ENCODE measurements around the gene BICD1.
A peak's percentile ranks its signal among the peaks of the same experiment; 100 is the strongest.

BICD1 gene

DNA sequence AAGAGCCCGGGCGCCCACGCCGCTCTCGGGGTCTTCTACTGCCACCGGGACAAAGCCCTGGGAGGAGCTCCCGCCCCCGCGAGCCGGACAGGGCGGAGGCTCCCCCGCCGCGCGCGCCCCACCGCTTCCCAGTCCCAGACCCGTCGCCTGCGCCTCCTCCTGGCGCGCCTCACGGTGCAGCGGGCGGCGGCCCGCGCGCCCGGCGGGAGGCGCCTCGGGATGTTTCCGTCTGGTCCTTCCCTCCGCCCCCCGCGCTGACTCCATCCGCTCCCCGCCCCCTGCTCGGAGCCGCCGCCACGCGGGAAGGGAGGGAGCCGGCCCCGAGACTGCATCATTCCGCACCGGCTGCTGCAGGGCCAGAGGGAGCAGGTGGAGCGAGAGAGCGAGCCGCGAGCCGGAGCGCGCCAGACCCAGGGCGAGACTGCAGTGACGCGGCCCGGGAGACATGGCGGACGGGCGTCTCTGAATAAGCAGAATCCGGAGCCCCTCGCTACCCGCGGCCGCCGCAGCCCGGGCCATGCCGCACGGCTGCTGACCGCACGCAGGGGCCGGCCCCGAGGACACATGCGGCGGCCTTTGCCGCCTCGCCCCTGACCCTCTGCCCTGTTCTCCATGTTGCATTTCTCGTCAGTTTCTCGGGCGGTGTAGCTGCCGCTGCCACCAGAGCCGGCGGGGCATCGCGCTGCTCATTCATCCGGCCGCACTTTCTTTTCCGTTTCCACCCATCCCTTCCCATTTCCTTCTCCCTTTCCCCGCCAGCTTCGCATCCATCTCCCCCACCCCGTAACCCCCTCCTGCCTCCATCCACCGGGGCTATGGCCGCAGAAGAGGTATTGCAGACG is at the start of gene BICD1:
BICD1 (plus strand) TSS at position 331 of the 842 bp plus-strand sequence; CDS start at position 816, 485 bp downstream.
- H3K4me3 ChIP-seq (ENCODE audit: low read depth, low read length): peak within 1 kb of the TSS; percentile 73
- TF ChIP-seq, protein P1, sequence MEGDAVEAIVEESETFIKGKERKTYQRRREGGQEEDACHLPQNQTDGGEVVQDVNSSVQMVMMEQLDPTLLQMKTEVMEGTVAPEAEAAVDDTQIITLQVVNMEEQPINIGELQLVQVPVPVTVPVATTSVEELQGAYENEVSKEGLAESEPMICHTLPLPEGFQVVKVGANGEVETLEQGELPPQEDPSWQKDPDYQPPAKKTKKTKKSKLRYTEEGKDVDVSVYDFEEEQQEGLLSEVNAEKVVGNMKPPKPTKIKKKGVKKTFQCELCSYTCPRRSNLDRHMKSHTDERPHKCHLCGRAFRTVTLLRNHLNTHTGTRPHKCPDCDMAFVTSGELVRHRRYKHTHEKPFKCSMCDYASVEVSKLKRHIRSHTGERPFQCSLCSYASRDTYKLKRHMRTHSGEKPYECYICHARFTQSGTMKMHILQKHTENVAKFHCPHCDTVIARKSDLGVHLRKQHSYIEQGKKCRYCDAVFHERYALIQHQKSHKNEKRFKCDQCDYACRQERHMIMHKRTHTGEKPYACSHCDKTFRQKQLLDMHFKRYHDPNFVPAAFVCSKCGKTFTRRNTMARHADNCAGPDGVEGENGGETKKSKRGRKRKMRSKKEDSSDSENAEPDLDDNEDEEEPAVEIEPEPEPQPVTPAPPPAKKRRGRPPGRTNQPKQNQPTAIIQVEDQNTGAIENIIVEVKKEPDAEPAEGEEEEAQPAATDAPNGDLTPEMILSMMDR (IDR thresholded peaks at IDR 0.05; ENCODE audit: low read depth, low read length): 0 out of 2 replicates have a peak, but pooled peaks have one; percentile 5

DNA sequence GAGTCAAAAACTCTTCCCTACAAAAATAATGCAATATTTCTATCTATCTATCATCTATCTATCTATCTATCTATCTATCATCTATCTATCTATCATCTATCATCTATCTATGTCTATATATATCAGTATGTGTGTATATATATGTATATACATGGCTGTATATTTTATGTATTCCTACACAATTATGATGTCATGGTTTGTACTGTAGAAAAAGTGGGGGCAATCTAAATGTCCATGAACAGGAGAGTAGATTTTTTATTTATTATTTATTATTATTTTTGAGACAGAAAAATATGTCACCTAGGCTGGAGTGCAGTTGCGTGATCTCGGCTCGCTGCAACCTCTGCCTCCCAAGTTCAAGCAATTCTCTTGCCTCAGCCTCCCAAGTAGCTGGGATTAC is 45.6 kb upstream of the BICD1 start:
- TF ChIP-seq, protein P1 (IDR thresholded peaks at IDR 0.05; ENCODE audit: low read depth, low read length): no peak

DNA sequence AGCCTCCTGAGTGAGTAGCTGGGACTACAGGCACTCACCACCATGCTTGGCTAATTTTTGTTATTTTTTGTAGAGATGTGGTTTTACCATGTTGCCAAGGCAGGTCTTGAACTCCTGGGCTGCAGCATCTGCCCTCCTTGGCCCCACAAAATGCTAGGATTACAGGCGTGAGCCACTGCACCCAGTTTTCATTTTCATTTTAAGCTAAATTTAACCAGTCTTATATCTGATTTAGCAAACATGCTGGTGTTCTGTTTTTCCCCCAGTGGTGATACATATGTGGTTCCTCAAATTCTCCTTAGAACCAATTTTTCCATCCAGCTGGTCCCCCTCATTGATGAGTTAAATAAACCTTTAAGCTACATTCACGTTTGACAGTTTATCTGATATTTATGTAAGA is 43.8 kb upstream of the BICD1 start:
- H3K4me3 ChIP-seq (ENCODE audit: low read depth, low read length): no peak overlapping the region
- TF ChIP-seq, protein P1 (IDR thresholded peaks at IDR 0.05; ENCODE audit: low read depth, low read length): no peak

More for the DNA sequence above, 45.6 kb upstream of the BICD1 start:
- no peak overlapping the region for H3K4me3 ChIP-seq (ENCODE audit: low read depth, low read length)

DNA sequence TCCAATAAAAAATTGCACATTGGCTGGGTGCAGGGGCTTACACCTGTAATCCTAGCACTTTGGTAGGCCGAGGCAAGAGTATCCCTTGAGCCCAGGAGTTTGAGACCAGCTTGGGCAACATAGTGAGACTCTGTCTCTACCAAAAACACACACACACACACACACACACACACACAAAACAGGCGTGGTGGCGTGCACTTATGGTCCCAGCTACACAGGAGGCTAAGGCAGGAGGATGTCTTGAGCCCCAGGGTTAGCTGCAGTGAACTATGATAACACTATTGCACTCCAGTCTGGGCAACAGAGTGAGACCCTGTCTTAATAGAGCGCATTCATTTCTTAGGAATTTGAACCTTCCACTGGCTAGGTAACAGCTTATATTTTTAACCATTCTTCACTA is 42.9 kb upstream of the BICD1 start:
- TF ChIP-seq, protein P1 (IDR thresholded peaks at IDR 0.05; ENCODE audit: low read depth, low read length): no peak
- H3K4me3 ChIP-seq (ENCODE audit: low read depth, low read length): no peak overlapping the region

DNA sequence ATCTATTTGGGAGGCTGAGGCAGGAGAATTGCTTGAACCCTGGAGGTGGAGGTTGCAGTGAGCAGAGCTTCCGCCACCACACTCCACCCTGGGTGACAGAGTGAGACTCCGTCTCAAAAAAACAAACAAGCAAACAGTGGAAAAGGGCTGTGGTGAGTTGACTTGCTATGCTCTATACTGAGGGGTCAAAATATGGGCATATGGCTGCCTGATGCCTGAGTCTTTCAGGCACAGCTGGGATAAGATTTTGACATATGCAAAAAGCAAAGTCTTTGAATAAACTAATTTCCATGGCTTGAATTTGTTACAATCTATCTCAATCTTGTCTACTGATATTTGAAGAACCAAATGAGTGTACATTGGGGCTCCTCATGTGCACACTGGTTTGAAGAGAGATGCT is 40.4 kb upstream of the BICD1 start:
- no peak overlapping the region for H3K4me3 ChIP-seq (ENCODE audit: low read depth, low read length)
- TF ChIP-seq, protein P1 (IDR thresholded peaks at IDR 0.05; ENCODE audit: low read depth, low read length): no peak

DNA sequence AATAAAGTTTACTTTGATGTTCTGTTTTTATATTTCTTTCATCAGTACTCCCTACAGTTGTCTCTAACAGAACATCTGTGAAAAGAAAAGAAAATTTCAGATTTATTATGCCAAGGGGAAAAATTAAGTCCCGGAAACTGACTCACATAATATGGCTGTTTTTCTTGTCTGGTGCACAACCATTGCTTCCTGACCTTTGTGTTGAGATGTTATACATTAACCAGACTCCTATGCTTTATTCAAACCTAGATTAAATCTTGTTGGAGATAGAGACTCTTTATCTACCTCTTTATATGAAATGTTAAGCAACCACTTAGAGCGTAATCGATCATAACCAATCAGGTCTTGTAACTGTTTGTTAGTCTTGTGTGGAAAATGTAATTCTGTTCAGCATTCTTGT is 37.6 kb upstream of the BICD1 start:
- no peak overlapping the region for H3K4me3 ChIP-seq (ENCODE audit: low read depth, low read length)
- TF ChIP-seq, protein P1 (IDR thresholded peaks at IDR 0.05; ENCODE audit: low read depth, low read length): no peak

DNA sequence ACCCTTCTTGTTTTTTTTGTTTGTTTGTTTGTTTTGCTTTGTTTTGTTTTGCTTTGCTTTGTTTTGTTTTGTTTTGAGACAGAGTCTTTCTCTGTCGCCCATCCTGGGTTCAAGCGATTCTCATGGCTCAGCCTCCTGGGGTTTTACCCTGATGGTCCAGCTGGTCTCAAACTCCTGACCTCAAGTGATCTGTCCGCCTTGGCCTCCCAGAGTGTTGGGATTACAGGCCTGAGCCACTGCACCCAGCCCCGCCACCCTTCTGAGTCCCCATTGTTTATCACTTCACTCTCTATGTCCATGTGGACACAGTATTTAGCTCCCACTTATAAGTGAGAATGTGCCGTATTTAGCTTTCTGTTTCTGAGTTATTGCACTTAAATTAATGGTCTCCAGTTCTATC is 36.9 kb upstream of the BICD1 start:
- TF ChIP-seq, protein P1 (IDR thresholded peaks at IDR 0.05; ENCODE audit: low read depth, low read length): no peak

More for the DNA sequence above, 36.9 kb upstream of the BICD1 start:
- H3K4me3 ChIP-seq (ENCODE audit: low read depth, low read length): no peak overlapping the region
